ENCODE data around the gene GHDC.
"Not testable (repeated sequence)": the region's sequence is repeated elsewhere in the genome, so short reads cannot be mapped to it uniquely, and the experiment has no call there.

The GHDC gene

GRCh38 chr17:42193969-42194899 lies at the start of gene GHDC:
Gene GHDC (minus strand): TSS chr17:42194494. CDS start chr17:42193581, 913 bp downstream.
- peak; percentile 79 to 81 for DNase-seq

- no peak for DNase-seq
Observed at GRCh38 chr17:42243493-42243982, 49.2 kb upstream of the GHDC start.

- DNase-seq, result no peak
Observed at GRCh38 chr17:42241871-42242270, 47.6 kb upstream of the GHDC start.

GRCh38 chr17:42240863-42241262 lies 46.6 kb upstream of the GHDC start:
- DNase-seq, result not testable (repeated sequence)

GRCh38 chr17:42240201-42240600 lies 45.9 kb upstream of the GHDC start:
- DNase-seq, result no peak

GRCh38 chr17:42239576-42239975 lies 45.3 kb upstream of the GHDC start:
- not testable (repeated sequence) for DNase-seq

- DNase-seq, result no peak
Observed at GRCh38 chr17:42236760-42237159, 42.5 kb upstream of the GHDC start.

- no peak for DNase-seq
Observed at GRCh38 chr17:42233994-42234393, 39.7 kb upstream of the GHDC start.

GRCh38 chr17:42233156-42233555 lies 38.9 kb upstream of the GHDC start:
- no peak for DNase-seq

- no peak for DNase-seq
Observed at GRCh38 chr17:42230225-42230624, 35.9 kb upstream of the GHDC start.

- DNase-seq, result no peak
Observed at GRCh38 chr17:42227849-42228700, 33.8 kb upstream of the GHDC start.

- no peak for DNase-seq
Observed at GRCh38 chr17:42225646-42226045, 31.4 kb upstream of the GHDC start.

GRCh38 chr17:42224651-42225050 lies 30.4 kb upstream of the GHDC start:
- DNase-seq, result no peak

GRCh38 chr17:42221886-42222745 lies 27.8 kb upstream of the GHDC start:
- DNase-seq, result peak; percentile 61 to 67

- not testable (repeated sequence) for DNase-seq
Observed at GRCh38 chr17:42219280-42219679, 25.0 kb upstream of the GHDC start.

- no peak for DNase-seq
Observed at GRCh38 chr17:42214156-42214555, 19.9 kb upstream of the GHDC start.

- DNase-seq, result no peak
Observed at GRCh38 chr17:42212382-42212781, 18.1 kb upstream of the GHDC start.

GRCh38 chr17:42211921-42212341 lies 17.6 kb upstream of the GHDC start:
- DNase-seq, result not testable (repeated sequence)

- DNase-seq, result no peak
Observed at GRCh38 chr17:42210046-42210445, 15.8 kb upstream of the GHDC start.

GRCh38 chr17:42206153-42206612 lies 11.9 kb upstream of the GHDC start:
- DNase-seq, result not testable (repeated sequence)

- DNase-seq, result no peak
Observed at GRCh38 chr17:42203354-42203753, 9.1 kb upstream of the GHDC start.

- DNase-seq, result no peak
Observed at GRCh38 chr17:42202696-42203095, 8.4 kb upstream of the GHDC start.
